ENCODE results near the gene ARHGAP23.

The ARHGAP23 gene

DNA sequence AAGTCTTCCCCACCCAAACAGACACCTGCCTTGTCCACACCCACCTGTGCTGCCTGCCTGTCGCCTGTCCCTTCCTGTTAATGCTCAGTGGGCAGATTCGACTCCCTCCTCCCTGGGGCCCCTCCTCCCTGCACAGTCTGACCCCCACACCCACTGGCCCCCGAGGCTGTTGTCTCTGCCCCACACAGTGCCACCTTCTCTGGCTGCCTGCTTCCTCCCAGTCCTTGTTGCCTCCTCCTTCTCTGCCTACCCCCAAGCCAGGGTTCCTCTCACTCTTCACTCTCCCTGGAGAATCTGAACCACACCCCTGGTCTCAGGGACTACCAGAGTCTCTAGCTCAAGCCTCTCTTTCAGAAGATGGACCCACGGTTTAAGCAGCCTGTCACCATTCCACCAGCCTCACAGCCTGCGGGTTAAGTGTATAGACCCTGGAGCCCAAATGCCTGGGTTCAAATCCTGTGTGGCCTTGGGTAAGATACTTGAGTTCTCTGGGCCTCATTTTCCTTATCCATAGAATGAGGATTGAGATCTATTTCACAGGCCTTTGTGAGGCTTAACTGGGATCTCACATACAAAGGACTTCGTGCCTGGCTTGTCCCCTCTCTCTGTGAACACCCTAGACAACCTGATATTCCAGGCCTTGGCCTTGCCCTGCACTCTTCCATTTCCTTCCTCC, 3.8 kb upstream of the ARHGAP23 start:
- Histone ChIP-seq H3K36me3 (ENCODE audit: control insufficient read depth, insufficient read depth, low read length, severe bottlenecking) (no peaks in the 10 kb centered on the region), H3K4me3 (ENCODE audit: low read length) (no peak overlapping the region), H3K9ac (ENCODE audit: low read length) (no peak overlapping the region), H3K4me1 (ENCODE audit: control insufficient read depth, insufficient read depth, low read length) (peaks cover 20% of the 10 kb centered on the region), H3K9me3 (ENCODE audit: control insufficient read depth, low read length) (no peaks in the 10 kb centered on the region), H3K27me3 (replicated peaks; ENCODE audit: control insufficient read depth, insufficient read depth, low read length) (no peaks in the 10 kb centered on the region)
- no peak for DNase-seq (ENCODE audit: low read depth)

DNA sequence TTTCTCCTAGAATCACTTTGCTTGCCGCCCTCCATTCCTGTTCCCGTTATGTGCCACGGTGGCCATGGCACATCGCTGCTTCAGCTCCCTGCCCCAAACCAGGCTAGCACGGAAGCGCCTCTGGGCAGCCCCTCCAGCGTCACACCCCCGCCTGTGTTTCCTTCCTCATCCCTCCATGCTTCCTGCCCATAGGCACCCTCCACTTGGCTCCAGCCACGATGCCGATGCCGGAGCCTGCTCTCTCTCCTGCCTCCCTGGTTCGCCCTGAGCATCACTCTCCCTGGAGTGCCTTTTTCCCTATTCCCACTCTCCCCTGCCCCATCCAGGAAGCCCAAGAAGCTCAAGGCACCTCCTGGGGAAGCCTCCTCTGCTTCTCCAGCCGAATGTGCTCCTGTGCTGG, 3.2 kb upstream of the ARHGAP23 start:
- H3K36me3 ChIP-seq (ENCODE audit: control insufficient read depth, insufficient read depth, low read length, severe bottlenecking): no peaks in the 10 kb centered on the region
- H3K27me3 ChIP-seq (replicated peaks; ENCODE audit: control insufficient read depth, insufficient read depth, low read length): no peaks in the 10 kb centered on the region
- H3K9ac ChIP-seq (ENCODE audit: low read length): no peak overlapping the region
- H3K4me1 ChIP-seq (ENCODE audit: control insufficient read depth, insufficient read depth, low read length): peaks cover 25% of the 10 kb centered on the region
- no peaks in the 10 kb centered on the region for H3K9me3 ChIP-seq (ENCODE audit: control insufficient read depth, low read length)
- no peak overlapping the region for H3K4me3 ChIP-seq (ENCODE audit: low read length)
- DNase-seq (ENCODE audit: low read depth): no peak

- Histone ChIP-seq H3K9me3 (ENCODE audit: control insufficient read depth, low read length) (no peaks in the 10 kb centered on the region), H3K27me3 (replicated peaks; ENCODE audit: control insufficient read depth, insufficient read depth, low read length) (no peaks in the 10 kb centered on the region), H3K4me3 (ENCODE audit: low read length) (no peak overlapping the region), H3K9ac (ENCODE audit: low read length) (no peak overlapping the region), H3K36me3 (ENCODE audit: control insufficient read depth, insufficient read depth, low read length, severe bottlenecking) (no peaks in the 10 kb centered on the region), H3K4me1 (ENCODE audit: control insufficient read depth, insufficient read depth, low read length) (peaks cover 32% of the 10 kb centered on the region)
- no peak for DNase-seq (ENCODE audit: low read depth)
Observed at GRCh38 chr17:38425744-38426143, 2.5 kb upstream of the ARHGAP23 start.

- no peak overlapping the region for H3K9ac ChIP-seq (ENCODE audit: low read length)
Observed at GRCh38 chr17:38426441-38426840, 1.8 kb upstream of the ARHGAP23 start.

DNA sequence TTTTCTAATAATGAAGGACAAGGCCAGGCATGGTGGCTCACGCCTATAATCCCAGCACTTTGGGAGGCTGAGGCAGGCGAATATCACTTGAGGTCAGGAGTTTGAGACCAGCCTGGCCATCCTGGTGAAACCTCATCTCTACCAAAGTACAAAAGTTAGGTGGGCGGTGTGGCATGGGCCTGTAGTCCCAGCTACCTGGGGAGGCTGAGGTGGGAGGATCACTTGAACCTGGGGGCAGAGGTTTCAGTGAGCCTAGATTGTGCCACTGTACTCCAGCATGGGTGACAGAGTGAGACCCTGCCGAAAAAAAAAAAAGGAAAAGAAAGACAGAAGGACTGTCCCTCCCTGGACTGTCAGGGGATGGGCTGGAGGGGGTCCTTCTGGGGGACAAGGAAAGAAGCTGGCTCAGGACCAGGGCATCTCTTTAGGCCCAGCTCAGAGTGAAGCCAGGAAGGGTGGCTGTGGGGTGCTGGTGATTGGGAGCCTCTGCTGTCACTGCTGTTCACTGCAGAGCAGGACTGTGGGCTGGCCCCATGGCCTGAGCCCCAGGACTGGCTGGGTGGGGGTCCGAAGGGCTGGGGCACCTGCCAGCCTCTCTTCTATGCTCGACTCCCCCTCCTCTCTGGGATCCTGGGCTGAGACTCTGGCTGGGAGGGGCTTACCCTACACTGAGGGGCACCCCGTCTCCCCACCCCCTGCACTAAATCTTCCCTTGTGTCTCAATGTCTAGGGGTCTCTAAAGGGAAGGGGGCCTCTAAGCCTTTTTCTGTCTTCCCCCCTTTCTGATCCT, 909 bp upstream of the ARHGAP23 start:
- peak overlapping the region; percentile 85 for H3K9ac ChIP-seq (ENCODE audit: low read length)
- H3K9me3 ChIP-seq (ENCODE audit: control insufficient read depth, low read length): no peaks in the 10 kb centered on the region
- no peak for DNase-seq (ENCODE audit: low read depth)

More at GRCh38 chr17:38426441-38426840, 1.8 kb upstream of the ARHGAP23 start:
- no peak for DNase-seq (ENCODE audit: low read depth)
- no peak overlapping the region for H3K4me3 ChIP-seq (ENCODE audit: low read length)
- H3K27me3 ChIP-seq (replicated peaks; ENCODE audit: control insufficient read depth, insufficient read depth, low read length): no peaks in the 10 kb centered on the region
- H3K4me1 ChIP-seq (ENCODE audit: control insufficient read depth, insufficient read depth, low read length): peaks cover 29% of the 10 kb centered on the region
- no peaks in the 10 kb centered on the region for H3K9me3 ChIP-seq (ENCODE audit: control insufficient read depth, low read length)
- no peaks in the 10 kb centered on the region for H3K36me3 ChIP-seq (ENCODE audit: control insufficient read depth, insufficient read depth, low read length, severe bottlenecking)

GRCh38 chr17:38428643-38429371, 543 bp downstream of the ARHGAP23 start:
- Histone ChIP-seq H3K9ac (ENCODE audit: low read length) (peak overlapping the region; percentile 87), H3K4me1 (ENCODE audit: control insufficient read depth, insufficient read depth, low read length) (peaks cover 29% of the 10 kb centered on the region), H3K4me3 (ENCODE audit: low read length) (peak overlapping the region; percentile 86), H3K36me3 (ENCODE audit: control insufficient read depth, insufficient read depth, low read length, severe bottlenecking) (no peaks in the 10 kb centered on the region), H3K27me3 (replicated peaks; ENCODE audit: control insufficient read depth, insufficient read depth, low read length) (no peaks in the 10 kb centered on the region), H3K9me3 (ENCODE audit: control insufficient read depth, low read length) (no peaks in the 10 kb centered on the region)
- DNase-seq (ENCODE audit: low read depth): peak; percentile 77

More for the DNA sequence above, 909 bp upstream of the ARHGAP23 start:
- H3K4me1 ChIP-seq (ENCODE audit: control insufficient read depth, insufficient read depth, low read length): peaks cover 29% of the 10 kb centered on the region
- H3K36me3 ChIP-seq (ENCODE audit: control insufficient read depth, insufficient read depth, low read length, severe bottlenecking): no peaks in the 10 kb centered on the region
- H3K4me3 ChIP-seq (ENCODE audit: low read length): peak overlapping the region; percentile 82
- no peaks in the 10 kb centered on the region for H3K27me3 ChIP-seq (replicated peaks; ENCODE audit: control insufficient read depth, insufficient read depth, low read length)

DNA sequence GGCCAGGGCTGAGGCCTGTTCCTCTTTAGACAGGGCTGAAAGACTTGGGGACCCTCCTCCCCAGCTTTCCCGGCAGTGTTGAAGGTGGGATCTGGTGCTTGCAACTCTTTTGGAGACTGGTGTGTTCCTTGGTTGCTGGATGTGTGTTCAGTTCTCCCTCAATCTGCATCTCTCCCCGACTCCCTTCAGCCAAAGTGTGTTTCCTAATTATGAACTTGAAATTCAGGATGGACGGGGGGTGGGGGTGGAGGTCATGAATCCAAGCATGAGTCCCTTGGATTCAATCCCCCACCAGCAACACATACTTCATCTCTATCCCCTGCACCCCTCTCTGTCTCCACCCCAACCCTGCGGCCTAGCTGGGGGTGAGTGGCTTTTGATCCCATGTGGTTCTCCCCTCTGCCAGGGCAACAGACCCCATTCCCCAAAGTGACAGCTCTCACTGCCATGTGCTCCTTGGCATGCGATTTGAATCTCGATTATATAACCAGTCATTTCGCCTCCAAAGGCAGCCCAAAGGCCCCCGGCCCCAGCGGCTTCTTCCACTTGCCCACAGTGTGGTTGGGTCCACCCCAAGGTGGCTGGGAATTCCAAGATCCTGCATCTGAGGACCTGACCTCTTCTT, 1.3 kb downstream of the ARHGAP23 start:
- no peak for DNase-seq (ENCODE audit: low read depth)
- H3K9me3 ChIP-seq (ENCODE audit: control insufficient read depth, low read length): no peaks in the 10 kb centered on the region
- peaks cover 29% of the 10 kb centered on the region for H3K4me1 ChIP-seq (ENCODE audit: control insufficient read depth, insufficient read depth, low read length)
- peak overlapping the region; percentile 87 for H3K9ac ChIP-seq (ENCODE audit: low read length)
- no peaks in the 10 kb centered on the region for H3K27me3 ChIP-seq (replicated peaks; ENCODE audit: control insufficient read depth, insufficient read depth, low read length)
- no peaks in the 10 kb centered on the region for H3K36me3 ChIP-seq (ENCODE audit: control insufficient read depth, insufficient read depth, low read length, severe bottlenecking)
- peak overlapping the region; percentile 86 for H3K4me3 ChIP-seq (ENCODE audit: low read length)

GRCh38 chr17:38430316-38430715, 2.1 kb downstream of the ARHGAP23 start:
- Histone ChIP-seq H3K36me3 (ENCODE audit: control insufficient read depth, insufficient read depth, low read length, severe bottlenecking) (no peaks in the 10 kb centered on the region), H3K9me3 (ENCODE audit: control insufficient read depth, low read length) (no peaks in the 10 kb centered on the region), H3K9ac (ENCODE audit: low read length) (peak overlapping the region; percentile 87), H3K4me1 (ENCODE audit: control insufficient read depth, insufficient read depth, low read length) (peaks cover 29% of the 10 kb centered on the region), H3K4me3 (ENCODE audit: low read length) (peak overlapping the region; percentile 86), H3K27me3 (replicated peaks; ENCODE audit: control insufficient read depth, insufficient read depth, low read length) (no peaks in the 10 kb centered on the region)
- DNase-seq (ENCODE audit: low read depth): peak; percentile 81

GRCh38 chr17:38430822-38431221, 2.6 kb downstream of the ARHGAP23 start:
- Histone ChIP-seq H3K9me3 (ENCODE audit: control insufficient read depth, low read length) (no peaks in the 10 kb centered on the region), H3K4me1 (ENCODE audit: control insufficient read depth, insufficient read depth, low read length) (peaks cover 29% of the 10 kb centered on the region), H3K9ac (ENCODE audit: low read length) (no peak overlapping the region), H3K4me3 (ENCODE audit: low read length) (no peak overlapping the region), H3K36me3 (ENCODE audit: control insufficient read depth, insufficient read depth, low read length, severe bottlenecking) (no peaks in the 10 kb centered on the region), H3K27me3 (replicated peaks; ENCODE audit: control insufficient read depth, insufficient read depth, low read length) (no peaks in the 10 kb centered on the region)
- DNase-seq (ENCODE audit: low read depth): no peak

- no peak for DNase-seq (ENCODE audit: low read depth)
- Histone ChIP-seq H3K9ac (ENCODE audit: low read length) (no peak overlapping the region), H3K36me3 (ENCODE audit: control insufficient read depth, insufficient read depth, low read length, severe bottlenecking) (no peaks in the 10 kb centered on the region), H3K4me3 (ENCODE audit: low read length) (no peak overlapping the region), H3K9me3 (ENCODE audit: control insufficient read depth, low read length) (no peaks in the 10 kb centered on the region), H3K27me3 (replicated peaks; ENCODE audit: control insufficient read depth, insufficient read depth, low read length) (no peaks in the 10 kb centered on the region), H3K4me1 (ENCODE audit: control insufficient read depth, insufficient read depth, low read length) (peaks cover 29% of the 10 kb centered on the region)
Observed at GRCh38 chr17:38431346-38432145, 3.3 kb downstream of the ARHGAP23 start.
